ENCODE measurements around the gene KIF14.

DNA sequence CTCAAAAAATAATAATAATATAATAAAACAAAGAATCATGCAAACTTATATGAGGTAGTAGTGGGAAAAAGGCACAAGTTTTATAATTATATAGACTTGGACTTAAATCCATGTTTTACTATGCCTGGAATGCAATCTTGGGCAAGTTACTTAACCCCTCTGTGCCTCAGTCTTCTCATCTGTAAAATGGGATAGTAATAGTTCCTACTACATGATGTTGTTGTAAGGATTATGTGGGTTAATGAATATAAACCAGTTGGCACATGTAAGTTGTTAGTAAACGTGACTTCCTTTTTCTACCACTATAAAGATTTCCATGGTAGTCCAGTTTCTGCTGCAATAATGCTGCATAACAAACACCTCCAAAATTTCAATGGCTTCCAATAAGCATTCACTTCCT is 10.8 kb upstream of the KIF14 start:
- TF ChIP-seq, protein P1, sequence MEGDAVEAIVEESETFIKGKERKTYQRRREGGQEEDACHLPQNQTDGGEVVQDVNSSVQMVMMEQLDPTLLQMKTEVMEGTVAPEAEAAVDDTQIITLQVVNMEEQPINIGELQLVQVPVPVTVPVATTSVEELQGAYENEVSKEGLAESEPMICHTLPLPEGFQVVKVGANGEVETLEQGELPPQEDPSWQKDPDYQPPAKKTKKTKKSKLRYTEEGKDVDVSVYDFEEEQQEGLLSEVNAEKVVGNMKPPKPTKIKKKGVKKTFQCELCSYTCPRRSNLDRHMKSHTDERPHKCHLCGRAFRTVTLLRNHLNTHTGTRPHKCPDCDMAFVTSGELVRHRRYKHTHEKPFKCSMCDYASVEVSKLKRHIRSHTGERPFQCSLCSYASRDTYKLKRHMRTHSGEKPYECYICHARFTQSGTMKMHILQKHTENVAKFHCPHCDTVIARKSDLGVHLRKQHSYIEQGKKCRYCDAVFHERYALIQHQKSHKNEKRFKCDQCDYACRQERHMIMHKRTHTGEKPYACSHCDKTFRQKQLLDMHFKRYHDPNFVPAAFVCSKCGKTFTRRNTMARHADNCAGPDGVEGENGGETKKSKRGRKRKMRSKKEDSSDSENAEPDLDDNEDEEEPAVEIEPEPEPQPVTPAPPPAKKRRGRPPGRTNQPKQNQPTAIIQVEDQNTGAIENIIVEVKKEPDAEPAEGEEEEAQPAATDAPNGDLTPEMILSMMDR (IDR thresholded peaks at IDR 0.05): no peak
- no peak for TF ChIP-seq POLR2A (IDR thresholded peaks at IDR 0.05)
